GM18858 (cell line): ENCODE results near the gene MECR.

Experiments used
- ATAC-seq: cut with Tn5 transposase; IDR thresholded peaks from one replicate; pipeline ENCODE4 v1.9.1; 2021; ENCODE audit not compliant: unreplicated experiment

Gene MECR

GRCh38 chr1:29255134-29255666 lies 24.5 kb upstream of the MECR start:
- ATAC-seq, result no peak

GRCh38 chr1:29254346-29254745 lies 23.6 kb upstream of the MECR start:
- no peak for ATAC-seq

- no peak for ATAC-seq
Observed at GRCh38 chr1:29253180-29253579, 22.4 kb upstream of the MECR start.

DNA sequence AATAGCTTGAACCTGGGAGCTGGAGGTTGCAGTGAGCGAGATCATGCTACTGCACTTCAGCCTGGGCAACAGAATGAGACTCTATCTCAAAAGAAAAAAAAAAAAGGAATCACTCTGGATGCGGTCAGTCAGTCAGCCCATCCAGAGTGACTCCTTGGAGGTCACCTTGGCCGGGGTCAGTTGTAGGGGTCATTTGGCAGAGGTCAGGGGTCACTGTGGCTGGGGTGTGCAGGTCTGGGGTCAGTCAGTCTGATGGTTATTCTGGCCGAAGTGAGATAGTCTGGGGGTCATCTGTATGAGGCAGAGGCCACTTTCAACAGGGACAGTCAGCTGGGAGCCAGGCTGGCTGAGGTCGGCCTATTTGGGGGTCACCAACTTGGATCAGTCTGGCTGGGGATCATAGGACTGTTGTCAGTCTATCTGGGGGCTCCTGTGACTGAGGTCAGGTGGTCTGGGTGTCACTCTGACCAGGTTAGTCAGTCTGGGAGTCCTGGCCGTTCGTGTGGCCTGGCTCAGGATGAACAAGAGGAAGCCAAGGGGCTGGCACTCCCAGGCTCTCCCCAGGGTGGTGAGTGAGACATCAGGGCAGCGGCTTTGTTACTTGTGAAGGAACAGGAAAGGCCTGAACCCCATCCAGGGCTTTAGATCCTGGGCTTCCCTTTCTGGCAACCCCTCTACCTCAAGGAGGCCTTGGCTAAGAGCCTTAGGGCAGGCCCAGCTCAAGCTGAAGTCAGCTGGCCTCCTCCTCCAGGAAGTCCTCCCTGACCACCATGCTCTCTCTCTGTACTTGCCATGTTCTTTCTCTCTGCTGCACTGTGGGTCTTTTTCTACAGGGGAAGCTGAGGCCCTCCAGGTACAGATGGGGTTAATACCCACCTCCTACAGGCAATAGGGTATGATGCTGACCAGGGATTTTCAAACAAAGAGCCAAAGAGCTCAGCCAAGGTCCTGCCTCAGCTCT lies 20.7 kb upstream of the MECR start:
- no peak for ATAC-seq

- no peak for ATAC-seq
Observed at GRCh38 chr1:29249951-29250581, 19.3 kb upstream of the MECR start.

GRCh38 chr1:29249170-29249691 lies 18.5 kb upstream of the MECR start:
- no peak for ATAC-seq

DNA sequence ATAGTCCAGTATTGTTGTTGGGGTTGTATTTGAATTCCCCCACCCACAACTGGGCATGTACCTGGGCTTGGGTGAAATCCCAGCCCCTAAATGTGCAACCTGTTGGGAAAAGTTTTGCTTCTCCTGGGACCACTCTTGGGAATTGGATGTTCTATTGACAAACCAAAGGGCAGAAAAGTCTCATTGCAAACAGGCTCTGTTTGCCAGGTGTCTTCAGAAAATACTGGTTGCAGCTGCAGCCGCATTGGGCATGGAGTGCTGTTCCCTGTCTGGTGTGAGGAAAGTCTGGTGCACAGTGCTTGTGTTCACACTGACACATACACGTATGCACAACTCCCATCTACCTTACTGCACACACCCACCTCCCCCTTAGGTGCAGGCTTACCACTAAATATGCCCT lies 17.7 kb upstream of the MECR start:
- ATAC-seq, result no peak

DNA sequence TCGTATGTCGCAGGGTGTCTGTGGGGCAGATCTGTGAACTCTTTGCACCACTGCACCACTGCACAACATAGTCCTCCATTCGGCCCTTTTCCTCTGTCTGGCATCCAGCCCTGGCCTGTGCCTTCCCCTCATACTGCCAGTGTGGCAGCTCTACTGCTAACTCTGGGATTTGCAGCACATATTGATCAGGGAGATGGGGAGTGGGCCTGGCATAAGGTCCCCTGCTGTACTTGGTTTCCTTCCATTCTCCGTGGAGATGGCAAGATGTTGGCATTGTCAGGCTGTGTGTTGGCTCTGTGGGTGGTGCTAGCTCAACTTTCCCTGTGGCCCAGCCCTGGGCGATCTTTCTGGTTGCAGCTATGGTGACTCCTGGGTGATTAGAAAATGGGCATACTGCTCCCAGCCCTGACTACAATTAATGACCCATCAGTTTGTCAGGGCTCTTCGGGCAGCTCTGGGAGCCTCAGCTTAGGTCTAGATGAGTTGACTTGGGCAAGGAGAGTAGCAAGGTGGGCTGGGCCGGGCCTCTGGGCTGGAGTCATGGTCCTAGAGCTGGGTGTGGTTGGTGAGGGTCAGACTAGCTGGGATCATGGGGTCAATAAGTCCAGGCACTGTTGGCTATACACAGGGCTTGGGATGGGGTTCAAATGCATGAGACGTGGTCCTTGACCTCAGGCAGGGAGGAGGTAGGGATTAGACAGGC lies 17.0 kb upstream of the MECR start:
- no peak for ATAC-seq

GRCh38 chr1:29247044-29247443 lies 16.3 kb upstream of the MECR start:
- ATAC-seq, result no peak

GRCh38 chr1:29245876-29246275 lies 15.1 kb upstream of the MECR start:
- no peak for ATAC-seq

GRCh38 chr1:29245261-29245660 lies 14.5 kb upstream of the MECR start:
- no peak for ATAC-seq

- no peak for ATAC-seq
Observed at GRCh38 chr1:29243871-29244200, 13.1 kb upstream of the MECR start.

DNA sequence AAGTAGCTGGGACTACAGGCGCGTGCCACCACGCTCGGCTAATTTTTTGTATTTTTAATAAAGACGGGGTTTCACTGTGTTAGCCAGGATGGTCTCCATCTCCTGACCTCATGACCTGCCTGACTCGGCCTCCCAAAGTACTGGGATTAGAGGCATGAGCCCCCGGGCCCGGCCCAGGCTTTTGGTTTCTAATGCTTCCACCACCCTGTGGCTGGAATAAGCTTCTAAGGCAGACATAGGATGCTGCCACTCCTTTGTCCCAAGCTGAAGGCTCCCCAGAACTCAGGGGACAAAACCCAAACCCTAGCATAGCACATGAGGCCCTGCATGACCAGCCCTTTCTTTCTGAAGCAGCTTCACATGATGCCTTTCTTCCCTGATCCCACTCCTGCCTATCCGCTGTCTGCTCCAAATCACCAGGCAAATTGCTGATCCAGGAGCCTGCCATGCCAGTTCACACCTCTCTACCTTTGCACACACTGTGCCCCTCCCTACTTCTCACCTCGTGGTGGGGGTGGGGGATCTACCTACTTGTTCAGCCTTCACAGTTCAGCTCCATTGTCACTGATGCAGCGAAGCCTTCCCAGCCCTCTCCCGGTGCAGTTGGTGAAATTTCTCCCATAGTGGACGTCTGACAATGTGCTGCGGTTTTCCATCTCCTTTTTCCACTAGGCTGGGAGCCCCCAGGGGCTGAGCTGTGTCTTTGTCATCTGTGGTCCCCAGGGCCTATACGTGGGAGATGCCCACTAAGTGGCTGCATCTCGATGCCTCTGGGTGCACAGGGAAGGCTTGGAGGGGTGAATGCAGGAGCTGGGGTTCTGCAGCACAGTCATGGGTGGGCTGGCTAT lies 12.5 kb upstream of the MECR start:
- no peak for ATAC-seq

GRCh38 chr1:29240986-29241385 lies 10.3 kb upstream of the MECR start:
- ATAC-seq, result no peak

DNA sequence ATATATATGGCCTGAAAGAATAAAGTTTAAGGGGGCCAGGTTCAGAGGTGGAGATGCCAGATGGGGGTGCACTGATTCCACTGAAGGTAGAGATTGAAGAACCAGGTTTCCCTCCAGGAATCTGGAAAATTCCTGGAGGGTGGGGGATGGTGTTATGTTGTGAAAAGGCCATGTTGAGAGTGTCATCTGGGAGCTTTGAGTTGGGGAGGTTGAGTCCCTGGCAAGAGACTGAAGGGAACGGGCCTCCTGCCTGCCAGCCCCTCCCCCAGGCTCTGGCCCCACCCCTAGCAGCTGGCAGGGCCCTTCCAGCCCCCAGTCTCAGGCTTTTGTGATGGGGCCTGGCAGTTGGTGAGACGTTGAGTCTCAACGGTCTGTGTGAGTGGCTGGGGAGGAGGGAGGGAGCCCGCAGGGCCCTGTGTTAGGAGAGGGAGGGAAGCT lies 9.7 kb upstream of the MECR start:
- no peak for ATAC-seq

GRCh38 chr1:29239142-29239541 lies 8.4 kb upstream of the MECR start:
- ATAC-seq, result no peak

- ATAC-seq, result no peak
Observed at GRCh38 chr1:29238620-29239002, 7.9 kb upstream of the MECR start.

DNA sequence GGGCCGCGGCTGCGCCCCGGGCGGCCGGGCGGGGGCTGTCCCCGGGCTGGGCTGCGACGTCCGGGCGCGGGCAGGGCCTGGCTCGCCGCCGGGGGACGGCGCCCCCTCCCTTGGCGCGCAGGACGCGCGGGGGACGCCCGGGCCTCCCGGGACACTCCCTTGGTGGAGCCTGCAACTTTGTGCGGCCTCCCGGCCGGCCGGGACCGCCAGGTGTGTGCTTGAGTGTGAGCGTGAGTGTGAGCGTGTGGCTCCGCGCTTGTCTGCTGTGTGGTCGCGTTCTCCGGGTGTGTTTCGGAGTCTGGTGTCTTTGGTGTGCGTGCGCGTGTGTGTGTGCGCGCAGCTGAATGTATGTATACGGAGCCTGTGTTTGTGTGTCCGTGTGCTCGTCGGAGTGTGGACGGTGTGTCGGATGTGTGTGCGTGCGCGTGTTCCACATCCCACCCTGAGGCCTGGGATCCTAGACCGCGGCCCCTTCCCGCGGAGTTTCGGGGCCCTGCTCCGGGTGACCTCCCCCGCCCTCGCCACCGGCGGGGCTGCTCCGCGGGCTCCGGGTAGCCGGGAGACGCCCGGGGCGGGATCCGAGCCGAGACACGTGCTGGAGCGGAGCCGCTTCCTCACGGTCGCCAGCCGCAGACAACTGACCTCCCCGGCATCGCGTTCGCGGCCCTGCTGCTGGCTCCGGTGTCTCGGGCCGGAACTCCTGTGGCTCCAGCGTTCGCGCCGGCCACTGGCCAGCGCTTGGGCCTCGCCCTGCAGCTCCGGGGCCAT lies 7.3 kb upstream of the MECR start:
- no peak for ATAC-seq

GRCh38 chr1:29237129-29237821 lies 6.5 kb upstream of the MECR start:
- ATAC-seq, result no peak
